Stromal cell of bone marrow (primary cell): ENCODE measurements around the gene TBC1D16.

Experiments used
- DNase-seq: peaks from one replicate; pipeline ENCODE4 v3.0.0-alpha.2; 2012; ENCODE audit warnings: low read depth

TBC1D16 gene

DNA sequence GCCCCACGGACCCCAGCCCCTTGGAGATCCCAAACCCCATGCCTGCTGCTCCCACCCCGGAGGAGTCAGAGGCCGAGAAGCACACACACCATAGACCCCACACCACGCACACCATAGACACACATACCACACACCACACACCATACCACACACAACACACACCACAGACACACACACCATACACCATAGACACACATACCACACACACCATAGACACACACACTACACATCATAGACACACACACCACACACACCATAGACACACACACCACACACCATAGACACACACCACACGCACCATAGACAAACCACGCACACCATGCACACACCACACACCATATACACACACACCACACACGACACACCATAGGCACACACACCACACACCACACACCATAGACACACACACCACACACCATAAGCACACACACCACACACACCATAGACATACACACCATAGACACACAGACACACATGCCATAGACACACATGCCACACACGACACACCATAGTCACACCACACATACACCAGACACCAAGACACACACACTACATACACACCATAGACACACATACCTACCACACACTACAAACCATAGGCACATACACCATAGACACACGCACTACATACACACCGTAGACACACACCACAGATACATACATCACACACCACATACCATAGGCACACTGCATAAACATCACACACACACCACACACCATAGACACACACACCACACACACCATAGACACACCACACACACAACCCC lies 11.3 kb downstream of the TBC1D16 start:
- no peak for DNase-seq

GRCh38 chr17:80023481-80024205 lies 12.0 kb downstream of the TBC1D16 start:
- no peak for DNase-seq

- no peak for DNase-seq
Measured at GRCh38 chr17:80021600-80021999, 14.1 kb downstream of the TBC1D16 start.

DNA sequence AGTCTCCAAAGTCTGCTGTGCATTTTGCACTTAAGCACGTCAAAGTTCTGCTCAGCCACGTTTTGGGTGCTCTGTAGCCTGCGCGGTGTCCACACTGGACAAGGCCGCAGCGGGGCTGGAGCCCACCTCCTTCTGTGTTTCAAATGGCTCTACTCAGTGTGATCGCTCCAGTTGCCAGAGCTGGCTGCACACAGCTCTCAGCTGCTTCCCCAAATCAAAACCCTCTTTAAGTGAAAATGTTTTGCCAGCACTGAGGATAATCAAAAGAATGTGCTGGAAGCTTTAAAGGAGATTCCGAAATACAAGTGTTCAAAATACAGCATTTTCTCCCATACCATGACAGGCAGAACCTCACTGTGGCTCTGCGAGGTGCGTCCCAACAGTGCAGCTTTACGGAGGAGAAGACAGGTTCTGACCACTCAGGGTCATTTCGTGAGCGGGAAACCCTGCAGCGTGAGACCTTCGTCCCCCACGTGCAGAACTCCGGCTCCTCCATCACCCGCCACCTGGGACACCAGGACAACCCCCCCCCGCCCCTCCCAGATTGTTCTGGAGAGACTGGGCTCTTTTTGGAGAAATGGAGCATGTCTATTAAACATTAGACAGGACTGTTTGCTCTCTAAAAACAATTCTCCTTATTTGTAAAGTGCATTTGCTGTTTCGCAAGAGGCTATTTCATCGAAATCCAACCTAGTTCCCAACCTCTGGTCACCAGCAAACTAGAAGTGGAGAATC lies 16.6 kb downstream of the TBC1D16 start:
- DNase-seq, result no peak

DNA sequence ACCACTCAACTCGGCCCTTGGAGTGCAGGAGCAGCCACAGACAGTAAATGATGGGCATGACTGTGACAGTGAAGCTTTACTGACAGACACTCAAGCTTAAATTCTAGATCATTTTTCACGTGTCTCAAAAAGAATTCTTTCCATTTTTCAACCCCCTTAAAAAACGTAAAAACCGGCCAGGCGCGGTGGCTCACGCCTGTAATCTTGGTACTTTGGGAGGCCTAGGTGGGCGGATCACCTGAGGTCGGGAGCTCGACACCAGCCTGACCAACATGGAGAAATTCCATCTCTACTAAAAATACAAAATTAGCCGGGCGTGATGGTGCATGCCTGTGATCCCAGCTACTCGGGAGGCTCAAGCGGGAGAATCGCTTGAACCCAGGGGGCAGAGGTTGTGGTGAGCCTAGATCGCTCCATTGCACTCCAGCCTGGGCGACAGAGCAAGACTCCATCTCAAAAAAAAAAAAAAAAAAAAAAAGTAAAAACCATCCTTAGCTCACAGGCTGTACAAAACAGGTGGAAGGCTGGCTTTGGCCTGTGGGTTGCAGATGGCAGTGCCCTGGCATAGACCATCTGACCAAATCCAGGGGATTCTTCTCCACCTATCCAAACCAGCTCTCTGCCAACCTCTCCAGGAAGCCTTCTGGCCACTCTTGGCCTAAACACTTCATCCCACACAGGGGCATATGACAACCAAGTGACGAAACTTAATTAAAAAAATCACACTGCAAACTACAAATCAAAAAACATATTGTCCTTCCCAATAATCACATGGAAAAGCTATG lies 18.3 kb downstream of the TBC1D16 start:
- DNase-seq, result no peak

GRCh38 chr17:80012765-80013741 lies 22.6 kb downstream of the TBC1D16 start:
- DNase-seq, result no peak

GRCh38 chr17:80011989-80012555 lies 23.6 kb downstream of the TBC1D16 start:
- DNase-seq, result no peak

DNA sequence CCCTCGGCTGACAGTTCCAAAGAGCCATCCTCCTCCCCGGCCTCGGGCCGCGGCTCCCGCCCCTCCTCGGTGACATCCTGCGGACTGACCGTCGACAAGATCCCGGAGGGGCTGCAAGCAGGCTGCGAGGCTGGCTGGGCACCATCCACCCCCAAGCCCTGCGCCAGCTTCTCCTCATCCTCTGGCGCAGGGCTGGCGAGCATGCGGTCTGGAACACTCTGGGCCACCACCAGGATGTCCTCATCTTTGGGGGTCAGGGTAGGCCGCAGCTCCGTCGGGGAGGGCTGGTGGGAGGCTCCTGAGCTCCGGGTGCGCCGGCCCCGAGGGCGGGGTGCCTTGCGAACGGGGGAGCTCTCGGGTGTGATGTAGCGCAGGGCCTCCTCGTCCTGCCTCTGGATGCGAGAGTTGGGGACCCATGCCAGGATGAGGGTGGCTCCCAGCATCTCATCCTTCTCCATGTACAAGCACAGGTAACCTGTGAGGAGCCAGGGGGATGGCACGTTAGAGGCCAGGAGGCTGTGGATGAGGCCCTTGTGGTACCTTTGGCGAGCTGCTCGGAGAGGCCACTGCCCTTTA lies 25.3 kb downstream of the TBC1D16 start:
- DNase-seq, result no peak

- DNase-seq, result no peak
Measured at GRCh38 chr17:80009391-80010282, 26.0 kb downstream of the TBC1D16 start.

DNA sequence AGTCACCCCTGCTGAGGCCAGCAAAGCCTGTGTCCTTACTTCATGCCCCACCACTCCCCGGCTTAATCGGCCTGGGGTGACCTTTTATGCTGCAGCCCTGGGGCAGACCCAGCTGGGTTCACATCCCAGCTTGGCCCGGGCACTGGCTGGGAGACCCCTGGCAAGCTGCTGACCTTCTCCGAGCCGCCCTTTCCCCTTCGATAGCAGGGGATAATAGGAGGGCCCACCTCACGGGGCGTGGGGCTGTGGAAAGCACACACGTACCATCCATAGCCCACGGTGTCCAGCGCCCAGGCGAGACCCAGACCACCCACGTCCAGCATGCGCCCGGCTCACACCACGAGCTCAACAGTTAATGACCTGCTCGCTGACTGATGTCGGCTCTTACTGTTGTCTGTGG lies 26.8 kb downstream of the TBC1D16 start:
- no peak for DNase-seq

GRCh38 chr17:80008383-80008840 lies 27.3 kb downstream of the TBC1D16 start:
- DNase-seq, result no peak

DNA sequence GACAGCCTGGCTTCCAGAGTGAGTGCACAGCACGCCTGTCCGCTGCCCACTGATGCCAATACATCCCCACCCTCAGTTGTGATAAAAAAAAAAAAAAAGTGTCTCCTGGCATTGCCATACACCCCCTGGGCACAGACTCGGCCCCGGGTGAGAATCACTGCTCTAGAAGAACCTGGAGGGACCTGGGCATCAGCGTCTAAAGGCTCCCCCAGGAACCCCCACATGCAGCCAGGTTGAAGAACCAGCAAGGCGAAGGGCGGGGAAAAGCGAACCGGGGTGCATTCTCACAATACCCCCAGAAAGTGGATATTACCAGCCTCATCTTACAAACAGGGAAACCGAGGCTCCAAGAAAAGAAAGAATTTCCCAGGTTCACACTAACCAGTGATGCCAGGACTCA lies 27.7 kb downstream of the TBC1D16 start:
- DNase-seq, result no peak

DNA sequence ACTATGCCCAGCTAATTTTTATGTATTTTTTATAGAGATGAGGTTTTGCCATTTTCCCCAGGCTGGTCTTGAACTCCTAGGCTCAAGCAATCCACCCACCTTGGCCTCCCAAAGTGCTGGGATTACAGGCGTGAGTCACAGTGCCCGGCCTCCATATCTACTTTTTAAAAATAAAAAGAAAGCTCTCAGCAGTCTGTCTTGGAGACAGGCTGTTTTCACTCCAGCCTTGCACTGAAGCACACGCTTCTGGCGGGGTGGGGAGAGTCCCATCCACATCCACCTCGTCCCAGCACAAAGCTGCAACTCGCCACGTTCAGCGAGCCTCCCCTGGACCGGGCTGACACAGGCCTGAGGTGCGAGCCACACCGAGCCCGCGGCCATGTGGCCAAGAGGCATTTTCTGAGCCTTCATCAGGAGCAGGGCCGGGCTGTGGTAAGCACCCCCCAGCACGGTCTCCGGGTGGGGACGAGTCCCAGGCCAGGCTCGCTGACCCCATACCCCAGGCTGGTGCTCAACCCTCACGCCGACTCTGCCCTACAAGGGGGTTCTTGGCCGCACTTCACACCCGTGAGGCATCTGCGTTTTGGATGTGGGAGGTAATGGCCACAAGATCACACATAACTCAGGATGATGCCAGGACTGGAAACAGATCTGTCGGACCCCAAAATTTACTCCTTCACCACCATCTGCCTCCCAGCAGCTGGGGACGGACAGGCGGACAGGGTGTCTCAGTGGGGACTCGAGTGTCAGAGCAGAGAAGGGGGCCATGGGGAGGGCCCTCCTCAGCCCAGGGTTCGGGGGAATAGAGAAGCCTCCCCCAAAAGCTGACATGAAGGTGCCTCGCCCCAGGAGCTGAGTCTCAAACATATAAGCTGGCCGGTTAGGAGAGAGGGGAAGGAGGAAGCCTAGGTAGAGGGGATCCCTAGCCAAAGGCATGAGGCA lies 28.6 kb downstream of the TBC1D16 start:
- DNase-seq, result no peak

DNA sequence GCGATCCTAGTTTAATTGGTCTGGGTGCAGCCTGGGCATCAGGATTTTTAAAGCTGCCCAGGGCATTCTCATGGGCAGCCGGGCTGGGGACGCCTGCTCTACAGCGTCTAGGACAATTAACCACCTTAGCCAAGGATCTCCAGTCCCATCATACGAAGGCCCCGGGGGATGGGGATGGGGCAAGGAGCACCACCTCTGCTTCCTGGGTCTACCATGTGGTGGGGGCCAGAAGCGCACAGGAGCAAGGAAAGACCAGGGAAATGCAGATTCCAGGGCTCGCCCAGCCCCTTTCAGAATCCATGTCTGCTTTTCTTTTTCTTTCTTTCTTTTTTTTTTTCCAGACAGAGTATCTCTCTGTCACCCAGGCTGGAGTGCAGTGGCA lies 29.3 kb downstream of the TBC1D16 start:
- DNase-seq, result no peak

DNA sequence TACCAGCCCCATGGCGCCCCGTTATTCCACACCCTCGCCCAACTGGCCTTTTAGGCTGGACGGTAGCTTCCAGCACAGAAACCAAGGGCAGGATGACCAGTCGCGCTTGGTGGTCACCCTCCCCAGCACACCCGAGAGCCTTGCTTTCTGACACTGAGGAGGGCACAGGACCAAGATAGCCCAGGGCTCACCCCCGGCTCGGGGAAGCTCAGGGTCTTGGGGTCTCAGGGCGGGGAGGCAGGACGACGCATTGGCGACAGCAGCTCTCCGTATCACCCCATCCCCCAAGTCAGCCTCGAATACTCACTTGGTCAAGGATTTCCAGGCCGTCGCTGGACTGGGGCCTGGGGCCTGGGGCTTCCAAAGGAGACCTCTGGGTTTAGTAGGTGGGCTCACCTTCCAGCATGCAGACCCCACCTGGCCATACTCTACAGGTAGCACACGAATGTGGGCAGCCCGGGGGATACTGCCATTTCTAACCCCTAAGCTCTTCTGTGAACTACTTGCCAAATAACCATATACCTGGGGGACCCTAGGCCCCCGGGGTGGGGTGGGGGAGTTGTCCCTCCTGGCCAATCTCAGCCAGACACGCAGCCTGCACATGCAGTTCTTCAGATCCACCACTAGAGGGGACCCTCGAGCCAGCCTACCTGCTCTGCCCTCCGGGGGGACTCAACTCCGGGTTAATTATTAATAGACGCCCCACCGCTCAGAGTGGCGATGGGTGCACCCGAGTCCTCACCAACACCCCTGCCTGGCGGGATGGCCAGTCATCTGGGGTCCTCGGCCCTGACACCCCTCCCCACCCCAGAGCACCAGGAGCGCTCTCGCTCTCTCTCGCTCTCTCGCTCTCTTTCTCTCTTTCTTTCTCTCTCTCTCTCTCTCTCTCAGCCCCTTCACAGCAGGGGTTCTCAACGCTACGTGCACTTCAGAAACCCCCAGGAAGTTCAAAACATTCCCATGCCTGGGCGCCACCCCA lies 30.0 kb downstream of the TBC1D16 start:
- DNase-seq, result no peak

GRCh38 chr17:80003969-80004368 lies 31.7 kb downstream of the TBC1D16 start:
- DNase-seq, result no peak
